ENCODE data around the gene ENPP1.

- TF ChIP-seq CTCF (conservative IDR thresholded peaks at IDR 0.05) = no peak
- TF ChIP-seq ZFX (IDR thresholded peaks at IDR 0.05) = no peak
These were observed 82.3 kb downstream of the ENPP1 start for GRCh38 chr6:131890091-131890490.
